RWPE2 (cell line): Measurements from ENCODE around the gene PPP2R2B.
A peak's percentile ranks its signal among the peaks of the same experiment; 100 is the strongest.

ENCODE experiments used
- ATAC-seq: fragments of 200-7000 bp; cut with Tn5 transposase; 3 replicates; pipeline ENCODE4 v1.9.1; 2021; ENCODE audit warnings: low read depth
- DNase-seq: peaks from one replicate; pipeline ENCODE4 v3.0.0-alpha.2; 2020; ENCODE audit warnings: low spot score
- H3K27ac ChIP-seq: fragments of 450-650 bp; 2 replicates; pipeline ENCODE4 v1.5.1; 2017; ENCODE audit warnings: mild to moderate bottlenecking; ENCODE audit not compliant: poor library complexity, severe bottlenecking
- H3K27me3 ChIP-seq: fragments of 250-450 bp; sonication (Bioruptor Pico); 2 replicates; pipeline ENCODE4 v1.5.1; 2021; ENCODE audit warnings: mild to moderate bottlenecking, moderate library complexity; ENCODE audit not compliant: insufficient read depth, poor library complexity, severe bottlenecking
- H3K36me3 ChIP-seq: fragments of 250-450 bp; sonication (Bioruptor Pico); 2 replicates; pipeline ENCODE4 v1.5.1; 2020; ENCODE audit warnings: low read depth, mild to moderate bottlenecking, moderate library complexity
- H3K4me1 ChIP-seq: fragments of 250-450 bp; sonication (Bioruptor Pico); 2 replicates; pipeline ENCODE4 v1.5.1; 2021; ENCODE audit warnings: mild to moderate bottlenecking, moderate library complexity; ENCODE audit not compliant: insufficient read depth, poor library complexity, severe bottlenecking
- H3K4me3 ChIP-seq: fragments of 250-450 bp; sonication (Bioruptor Pico); 2 replicates; pipeline ENCODE4 v1.5.1; 2021; ENCODE audit warnings: mild to moderate bottlenecking, moderate library complexity; ENCODE audit not compliant: severe bottlenecking
- H3K9me3 ChIP-seq: fragments of 250-450 bp; sonication (Bioruptor Pico); 2 replicates; pipeline ENCODE4 v1.5.1; 2021; ENCODE audit warnings: mild to moderate bottlenecking, moderate library complexity; ENCODE audit not compliant: severe bottlenecking
- TF ChIP-seq, protein P1 (sequence below): fragments of 450-650 bp; IDR thresholded peaks from one replicate; pipeline ENCODE4 v1.5.1; 2017; ENCODE audit warnings: mild to moderate bottlenecking, moderate library complexity; ENCODE audit not compliant: poor library complexity, severe bottlenecking

Gene PPP2R2B

GRCh38 chr5:146820987-146821386 is 57.6 kb downstream of the PPP2R2B start:
- H3K9me3 ChIP-seq, result no peaks in the 10 kb centered on the region
- H3K4me1 ChIP-seq, result no peaks in the 10 kb centered on the region
- ATAC-seq (no peak), DNase-seq (no peak)
- H3K4me3 ChIP-seq, result no peak overlapping the region
- H3K27me3 ChIP-seq, result no peaks in the 10 kb centered on the region
- TF ChIP-seq, protein P1, sequence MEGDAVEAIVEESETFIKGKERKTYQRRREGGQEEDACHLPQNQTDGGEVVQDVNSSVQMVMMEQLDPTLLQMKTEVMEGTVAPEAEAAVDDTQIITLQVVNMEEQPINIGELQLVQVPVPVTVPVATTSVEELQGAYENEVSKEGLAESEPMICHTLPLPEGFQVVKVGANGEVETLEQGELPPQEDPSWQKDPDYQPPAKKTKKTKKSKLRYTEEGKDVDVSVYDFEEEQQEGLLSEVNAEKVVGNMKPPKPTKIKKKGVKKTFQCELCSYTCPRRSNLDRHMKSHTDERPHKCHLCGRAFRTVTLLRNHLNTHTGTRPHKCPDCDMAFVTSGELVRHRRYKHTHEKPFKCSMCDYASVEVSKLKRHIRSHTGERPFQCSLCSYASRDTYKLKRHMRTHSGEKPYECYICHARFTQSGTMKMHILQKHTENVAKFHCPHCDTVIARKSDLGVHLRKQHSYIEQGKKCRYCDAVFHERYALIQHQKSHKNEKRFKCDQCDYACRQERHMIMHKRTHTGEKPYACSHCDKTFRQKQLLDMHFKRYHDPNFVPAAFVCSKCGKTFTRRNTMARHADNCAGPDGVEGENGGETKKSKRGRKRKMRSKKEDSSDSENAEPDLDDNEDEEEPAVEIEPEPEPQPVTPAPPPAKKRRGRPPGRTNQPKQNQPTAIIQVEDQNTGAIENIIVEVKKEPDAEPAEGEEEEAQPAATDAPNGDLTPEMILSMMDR, result no peak
- no peak overlapping the region for H3K27ac ChIP-seq
- H3K36me3 ChIP-seq, result no peaks in the 10 kb centered on the region

GRCh38 chr5:146818822-146819221 is 59.7 kb downstream of the PPP2R2B start:
- ATAC-seq, result no peak
- no peak for DNase-seq
- H3K4me3 ChIP-seq, result no peak overlapping the region
- no peaks in the 10 kb centered on the region for H3K9me3 ChIP-seq
- TF ChIP-seq, protein P1, result no peak
- H3K4me1 ChIP-seq, result no peaks in the 10 kb centered on the region
- no peaks in the 10 kb centered on the region for H3K27me3 ChIP-seq
- no peaks in the 10 kb centered on the region for H3K36me3 ChIP-seq
- H3K27ac ChIP-seq, result no peak overlapping the region

- H3K36me3 ChIP-seq, result no peaks in the 10 kb centered on the region
- ATAC-seq, result no peak
- DNase-seq, result no peak
- H3K9me3 ChIP-seq, result no peaks in the 10 kb centered on the region
- H3K27ac ChIP-seq, result no peak overlapping the region
- H3K27me3 ChIP-seq, result no peaks in the 10 kb centered on the region
- no peaks in the 10 kb centered on the region for H3K4me1 ChIP-seq
- TF ChIP-seq, protein P1, result no peak
- H3K4me3 ChIP-seq, result no peak overlapping the region
Observed at GRCh38 chr5:146817973-146818372, 60.6 kb downstream of the PPP2R2B start.

GRCh38 chr5:146816775-146817387 is 61.7 kb downstream of the PPP2R2B start:
- no peaks in the 10 kb centered on the region for H3K9me3 ChIP-seq
- no peak overlapping the region for H3K4me3 ChIP-seq
- ATAC-seq (no peak), DNase-seq (no peak)
- no peak overlapping the region for H3K27ac ChIP-seq
- no peaks in the 10 kb centered on the region for H3K27me3 ChIP-seq
- TF ChIP-seq, protein P1, result no peak
- no peaks in the 10 kb centered on the region for H3K36me3 ChIP-seq
- no peaks in the 10 kb centered on the region for H3K4me1 ChIP-seq

- Histone ChIP-seq H3K27me3 (no peaks in the 10 kb centered on the region), H3K36me3 (no peaks in the 10 kb centered on the region), H3K4me1 (no peaks in the 10 kb centered on the region), H3K9me3 (no peaks in the 10 kb centered on the region), H3K4me3 (no peak overlapping the region), H3K27ac (no peak overlapping the region)
- TF ChIP-seq, protein P1, result no peak
- DNase-seq, result no peak
- ATAC-seq, result peak; percentile 59; the same call in 2 of the 3 replicates
Observed at GRCh38 chr5:146815411-146815810, 63.1 kb downstream of the PPP2R2B start.
